Measurements from ENCODE around the gene SERPINE3. TPM values are rescaled to one million over a fixed set of nuclear protein-coding genes. Genes with fewer than 3 reads are reported as not detected.

The SERPINE3 gene
- total RNA-seq: under 1 TPM in 1 of 4 donors, not detected in 3; 0.12 TPM

- intact Hi-C loops (cut with DNase I; ENCODE audit: low total_unique reads): no loop called here
- no peak for DNase-seq (ENCODE audit: low spot score in 2 of 2)
- 61 to 62% methylated on average over 8 to 11 of the region's 11 CpGs for WGBS, 2 donors
These were observed at the start of gene SERPINE3 for GRCh38 chr13:51339354-51339753. Gene SERPINE3, plus strand, starts transcription at chr13:51339691. Its CDS starts 1,401 bp downstream, at chr13:51341092.

GRCh38 chr13:51291341-51291740, 48.1 kb upstream of the SERPINE3 start:
- TF ChIP-seq CTCF (IDR thresholded peaks at IDR 0.05) (no peak), POLR2A (IDR thresholded peaks at IDR 0.05) (no peak)
- intact Hi-C loops (cut with DNase I; ENCODE audit: low total_unique reads): no loop called here
- H3K4me3 ChIP-seq (ENCODE audit: low read depth, poor library complexity, severe bottlenecking): no peak overlapping the region
- DNase-seq (ENCODE audit: low spot score in 2 of 2): no peak
- WGBS, 2 donors: 86 to 88% methylated on average over 5 of the region's 5 CpGs

More at GRCh38 chr13:51339354-51339753, at the start of gene SERPINE3:
- H3K4me3 ChIP-seq (ENCODE audit: low read depth, poor library complexity, severe bottlenecking): no peak within 1 kb of the TSS
- TF ChIP-seq CTCF (IDR thresholded peaks at IDR 0.05) (no peak), POLR2A (IDR thresholded peaks at IDR 0.05) (no peak)

GRCh38 chr13:51292000-51292565, 47.4 kb upstream of the SERPINE3 start:
- WGBS, 2 donors: 52 to 56% methylated on average over 6 of the region's 6 CpGs
- TF ChIP-seq POLR2A (IDR thresholded peaks at IDR 0.05) (no peak), CTCF (IDR thresholded peaks at IDR 0.05) (no peak)
- peak in 1 of 2 donors; percentile 6 for DNase-seq (ENCODE audit: low spot score in 2 of 2)
- intact Hi-C loops (cut with DNase I; ENCODE audit: low total_unique reads): no loop called here
- H3K4me3 ChIP-seq (ENCODE audit: low read depth, poor library complexity, severe bottlenecking): no peak overlapping the region

GRCh38 chr13:51297556-51297955, 41.9 kb upstream of the SERPINE3 start:
- WGBS, 2 donors: 66 to 72% methylated on average over 2 of the region's 2 CpGs
- H3K4me3 ChIP-seq (ENCODE audit: low read depth, poor library complexity, severe bottlenecking): no peak overlapping the region
- no peak for DNase-seq (ENCODE audit: low spot score in 2 of 2)
- TF ChIP-seq CTCF (IDR thresholded peaks at IDR 0.05) (no peak), POLR2A (IDR thresholded peaks at IDR 0.05) (no peak)
- intact Hi-C loops (cut with DNase I; ENCODE audit: low total_unique reads): no loop called here

- no peak for TF ChIP-seq POLR2A (IDR thresholded peaks at IDR 0.05)
- TF ChIP-seq CTCF (IDR thresholded peaks at IDR 0.05): no peak
- H3K4me3 ChIP-seq (ENCODE audit: low read depth, poor library complexity, severe bottlenecking): no peak overlapping the region
- intact Hi-C loops (cut with DNase I; ENCODE audit: low total_unique reads): no loop called here
- DNase-seq (ENCODE audit: low spot score in 2 of 2): no peak
- 90 to 97% methylated on average over 1 of the region's 1 CpG for WGBS, 2 donors
These were observed 40.7 kb upstream of the SERPINE3 start for GRCh38 chr13:51298812-51299211.

GRCh38 chr13:51303063-51303552, 36.4 kb upstream of the SERPINE3 start:
- TF ChIP-seq POLR2A (IDR thresholded peaks at IDR 0.05): no peak
- no peak for TF ChIP-seq CTCF (IDR thresholded peaks at IDR 0.05)
- no peak for DNase-seq (ENCODE audit: low spot score in 2 of 2)
- intact Hi-C loops (cut with DNase I; ENCODE audit: low total_unique reads): no loop called here
- no peak overlapping the region for H3K4me3 ChIP-seq (ENCODE audit: low read depth, poor library complexity, severe bottlenecking)
- 68 to 84% methylated on average over 2 of the region's 2 CpGs for WGBS, 2 donors
